HG03520 (cell line): ENCODE data around the gene CD63.
A peak's percentile ranks its signal among the peaks of the same experiment; 100 is the strongest.

Source experiments
- ATAC-seq: cut with Tn5 transposase; IDR thresholded peaks from one replicate; pipeline ENCODE4 v1.9.1; 2021; ENCODE audit warnings: mild to moderate bottlenecking, moderate library complexity; ENCODE audit not compliant: unreplicated experiment

The CD63 gene

GRCh38 chr12:55722948-55723347 lies 5.9 kb downstream of the CD63 start:
- ATAC-seq = no peak

DNA sequence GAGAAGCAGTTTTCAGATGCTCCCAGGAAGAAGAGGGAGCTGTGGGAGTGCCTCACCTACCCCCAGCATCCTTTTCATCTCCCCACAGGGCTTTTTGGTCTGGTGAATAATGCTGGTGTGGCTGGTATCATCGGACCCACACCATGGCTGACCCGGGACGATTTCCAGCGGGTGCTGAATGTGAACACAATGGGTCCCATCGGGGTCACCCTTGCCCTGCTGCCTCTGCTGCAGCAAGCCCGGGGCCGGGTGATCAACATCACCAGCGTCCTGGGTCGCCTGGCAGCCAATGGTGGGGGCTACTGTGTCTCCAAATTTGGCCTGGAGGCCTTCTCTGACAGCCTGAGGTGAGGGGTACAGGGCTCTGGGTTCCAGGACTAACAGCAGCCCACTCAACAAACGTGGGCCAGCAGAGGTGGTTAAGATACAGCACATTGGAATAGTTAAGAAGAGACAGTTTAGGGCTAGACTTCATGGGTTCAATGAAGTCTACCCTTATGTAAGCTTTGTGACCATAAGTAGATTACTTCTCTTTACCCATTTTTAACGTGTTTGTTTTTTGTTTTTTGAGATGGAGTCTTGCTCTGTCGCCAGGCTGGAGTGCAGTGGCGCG lies 7.1 kb downstream of the CD63 start:
- ATAC-seq = no peak

DNA sequence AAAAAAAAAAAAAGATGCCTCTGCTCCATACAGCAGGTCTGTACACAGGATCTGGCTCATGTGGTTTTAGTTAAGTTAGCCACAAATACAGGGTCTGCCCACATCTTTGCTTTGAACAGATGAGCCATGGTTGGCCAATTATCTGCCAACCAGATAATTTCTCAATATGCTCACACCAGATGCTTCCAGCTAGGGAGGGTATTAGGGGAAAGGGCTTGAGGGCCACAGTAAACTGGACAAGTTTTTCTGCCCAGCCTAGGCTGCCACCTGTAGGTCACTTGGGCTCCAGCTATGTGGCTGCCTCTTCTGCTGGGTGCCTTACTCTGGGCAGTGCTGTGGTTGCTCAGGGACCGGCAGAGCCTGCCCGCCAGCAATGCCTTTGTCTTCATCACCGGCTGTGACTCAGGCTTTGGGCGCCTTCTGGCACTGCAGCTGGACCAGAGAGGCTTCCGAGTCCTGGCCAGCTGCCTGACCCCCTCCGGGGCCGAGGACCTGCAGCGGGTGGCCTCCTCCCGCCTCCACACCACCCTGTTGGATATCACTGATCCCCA lies 7.8 kb downstream of the CD63 start:
- no peak for ATAC-seq

GRCh38 chr12:55720071-55720564 lies 8.7 kb downstream of the CD63 start, which contains the start of gene RDH5:
Gene RDH5, plus strand, starts transcription at chr12:55720393. Its CDS starts 792 bp downstream, at chr12:55721185.
- ATAC-seq = no peak

DNA sequence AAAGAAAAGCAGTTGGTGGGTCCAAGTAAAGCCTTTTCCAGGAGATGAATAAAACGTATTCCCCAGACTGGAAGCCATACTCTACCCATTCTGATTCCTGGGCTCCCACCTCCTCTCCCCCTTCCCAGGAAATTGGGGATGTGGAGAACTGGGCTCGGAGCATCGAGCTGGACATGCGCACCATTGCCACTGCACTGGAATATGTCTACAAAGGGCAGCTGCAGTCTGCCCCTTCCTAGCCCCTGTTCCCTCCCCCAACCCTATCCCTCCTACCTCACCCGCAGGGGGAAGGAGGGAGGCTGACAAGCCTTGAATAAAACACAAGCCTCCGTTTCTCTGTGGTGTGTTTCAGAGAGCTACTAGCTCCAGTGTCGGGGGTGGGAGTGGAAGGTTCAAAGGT lies 9.4 kb downstream of the CD63 start:
- ATAC-seq = no peak

DNA sequence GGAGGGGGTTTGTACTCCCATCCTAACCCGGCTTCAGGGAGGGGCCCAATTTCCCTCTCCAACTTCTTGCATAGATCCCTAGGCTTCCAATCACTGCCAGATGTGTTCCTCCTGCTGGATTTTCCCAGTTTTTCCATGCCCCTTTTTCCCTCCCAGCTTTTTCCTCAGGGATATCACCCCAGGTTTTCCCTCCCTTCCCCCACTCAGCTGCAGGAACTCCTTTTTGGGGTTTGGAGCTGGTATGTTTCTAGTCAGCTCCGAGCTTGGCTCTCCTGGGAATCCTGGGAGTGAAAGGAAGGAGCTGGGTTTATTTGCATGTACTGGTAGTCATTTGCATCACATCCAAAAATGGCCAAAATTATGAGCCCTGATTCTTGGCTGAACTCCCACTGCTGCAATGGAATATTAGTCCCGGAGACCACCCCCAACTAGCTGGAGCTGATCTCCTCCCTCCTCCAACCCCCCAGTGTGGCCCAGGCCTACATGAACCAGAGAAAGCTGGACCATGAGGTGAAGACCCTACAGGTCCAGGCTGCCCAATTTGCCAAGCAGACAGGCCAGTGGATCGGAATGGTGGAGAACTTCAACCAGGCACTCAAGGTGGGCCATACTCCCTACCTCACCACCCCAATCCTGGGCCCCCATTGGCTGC lies 10.1 kb downstream of the CD63 start:
- ATAC-seq = no peak

- ATAC-seq = no peak
These were observed 10.8 kb downstream of the CD63 start for GRCh38 chr12:55718015-55718414.

DNA sequence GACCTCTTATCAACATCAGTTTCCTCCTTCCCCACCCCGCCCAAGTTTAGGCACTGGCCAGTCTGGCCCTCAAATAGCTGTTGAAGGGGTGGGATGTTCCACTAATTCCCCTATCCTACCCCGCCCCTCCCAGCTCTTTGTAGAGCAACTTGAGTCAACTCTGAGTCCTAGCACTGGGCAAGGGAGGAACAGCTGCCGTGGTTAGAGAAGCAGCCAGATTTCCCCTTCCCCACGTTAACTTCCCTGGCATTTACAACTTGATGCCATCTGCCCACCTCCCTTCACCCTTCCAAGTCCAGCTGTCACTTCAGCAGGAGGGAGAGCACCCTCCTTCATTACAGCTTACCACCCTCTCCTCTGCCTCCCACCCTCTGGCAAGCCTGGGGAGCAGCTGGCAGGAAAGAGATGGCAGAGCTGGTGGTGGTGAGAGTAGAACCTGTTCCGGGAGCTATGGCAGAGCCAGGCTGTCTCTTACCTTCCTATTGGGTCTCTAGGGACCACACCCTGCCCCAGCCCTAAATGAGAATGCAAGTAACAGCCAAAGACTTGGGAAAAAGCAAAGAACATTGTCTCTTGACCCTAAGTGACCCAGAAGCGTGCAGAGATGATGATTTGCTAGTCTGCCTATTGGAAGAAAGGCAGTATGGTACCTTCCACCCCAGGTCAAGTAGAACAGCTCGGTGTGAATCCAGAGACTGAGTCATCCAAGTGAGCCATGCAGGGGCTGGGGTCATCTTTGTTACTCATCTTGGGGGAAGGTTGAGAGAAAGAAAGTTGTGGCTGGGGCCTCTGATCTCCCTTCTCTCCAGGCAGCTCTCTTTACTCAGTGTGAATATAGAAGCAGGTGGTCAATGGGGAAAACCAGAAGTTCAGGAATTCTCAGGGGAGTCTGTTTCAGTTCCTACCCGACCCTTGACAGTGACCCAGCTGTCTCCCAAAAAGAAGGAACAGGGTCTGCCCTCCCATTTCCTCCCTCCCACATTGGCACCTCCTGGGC lies 11.5 kb downstream of the CD63 start:
- no peak for ATAC-seq

- no peak for ATAC-seq
These were observed 12.2 kb downstream of the CD63 start for GRCh38 chr12:55716582-55716957.

DNA sequence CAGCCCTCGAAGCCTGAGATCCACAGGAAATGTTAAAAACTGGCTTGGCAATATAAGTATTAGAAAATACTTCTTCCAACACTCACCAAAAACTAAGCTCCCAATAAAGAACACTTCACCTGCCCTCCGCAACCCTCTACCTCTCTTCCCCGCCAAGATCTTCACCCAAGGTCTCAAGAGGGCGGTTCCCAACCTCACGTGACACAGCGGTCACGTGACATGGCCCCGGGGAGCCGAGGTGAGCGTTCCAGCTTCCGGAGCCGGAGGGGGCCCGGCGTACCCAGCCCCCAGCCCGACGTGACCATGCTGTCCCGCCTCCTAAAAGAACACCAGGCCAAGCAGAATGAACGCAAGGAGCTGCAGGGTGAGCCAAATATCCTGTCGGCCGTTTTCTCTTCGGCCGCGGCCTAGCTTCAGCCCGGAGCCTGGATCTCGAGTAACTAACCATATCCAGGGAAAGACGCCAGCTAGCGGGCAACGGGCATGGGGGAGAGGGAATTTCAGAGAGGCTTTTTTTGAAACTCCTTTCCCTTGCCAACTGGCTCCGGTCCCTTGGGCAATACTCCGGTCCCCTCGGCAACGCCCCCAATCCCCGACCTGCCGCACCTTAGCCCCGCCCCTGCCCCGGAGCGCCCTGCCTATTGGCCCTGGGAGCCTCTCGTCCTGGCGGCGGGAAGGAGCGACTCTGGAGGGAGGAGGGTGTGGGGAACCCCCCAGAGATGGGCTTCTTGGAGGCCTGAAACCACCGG lies 12.8 kb downstream of the CD63 start, which contains the start of gene BLOC1S1:
Gene BLOC1S1 (plus strand): TSS at position 214 of the 749 bp plus-strand sequence. CDS start 6 bp downstream, at position 220.
- ATAC-seq = peak; percentile 84

DNA sequence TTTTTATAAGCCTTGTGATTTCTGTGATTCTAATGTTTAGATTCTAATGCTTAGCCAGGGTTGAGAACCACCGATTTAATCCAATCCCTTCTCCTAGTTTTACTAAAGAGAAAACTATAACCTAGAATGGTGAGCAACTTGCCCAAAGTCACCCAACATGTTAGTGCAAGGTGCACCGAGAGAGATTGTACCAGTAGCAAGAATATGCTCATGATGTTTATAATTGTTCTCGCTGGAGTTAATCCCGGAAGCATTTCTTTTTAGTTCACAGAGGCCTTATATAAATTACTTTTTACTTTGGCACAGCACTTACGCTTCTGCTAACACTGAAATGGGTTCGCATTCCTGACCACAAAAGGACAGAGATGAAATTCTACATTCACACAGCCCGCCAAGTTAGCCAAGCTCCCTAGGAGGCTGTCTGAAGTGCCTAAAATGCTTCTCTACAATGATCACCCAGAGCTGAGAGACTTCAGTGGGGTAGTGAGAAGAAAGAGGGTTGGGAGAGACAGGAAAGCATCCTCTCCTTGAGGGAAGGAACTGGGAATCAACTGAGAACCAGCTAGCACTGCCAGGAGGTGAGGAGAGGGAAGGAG lies 13.5 kb downstream of the CD63 start:
- no peak for ATAC-seq

DNA sequence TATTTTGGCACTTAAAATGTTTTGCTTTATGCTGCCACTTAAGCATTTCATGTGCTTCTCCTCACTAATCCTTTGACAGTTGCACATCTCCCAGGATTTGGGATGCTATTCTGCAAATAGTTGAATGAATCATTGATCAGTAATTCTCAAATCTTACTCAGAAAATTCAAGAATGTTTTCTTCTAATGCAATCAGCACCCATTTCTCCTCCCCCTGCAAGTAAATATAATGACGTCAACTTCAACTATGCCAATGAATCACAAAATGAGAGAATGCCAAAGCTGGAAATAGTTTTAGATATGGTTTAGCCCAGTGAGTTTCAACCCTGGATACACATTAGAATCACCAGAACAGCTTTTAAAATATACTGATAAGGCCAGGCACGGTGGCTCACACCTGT lies 15.1 kb downstream of the CD63 start:
- no peak for ATAC-seq

DNA sequence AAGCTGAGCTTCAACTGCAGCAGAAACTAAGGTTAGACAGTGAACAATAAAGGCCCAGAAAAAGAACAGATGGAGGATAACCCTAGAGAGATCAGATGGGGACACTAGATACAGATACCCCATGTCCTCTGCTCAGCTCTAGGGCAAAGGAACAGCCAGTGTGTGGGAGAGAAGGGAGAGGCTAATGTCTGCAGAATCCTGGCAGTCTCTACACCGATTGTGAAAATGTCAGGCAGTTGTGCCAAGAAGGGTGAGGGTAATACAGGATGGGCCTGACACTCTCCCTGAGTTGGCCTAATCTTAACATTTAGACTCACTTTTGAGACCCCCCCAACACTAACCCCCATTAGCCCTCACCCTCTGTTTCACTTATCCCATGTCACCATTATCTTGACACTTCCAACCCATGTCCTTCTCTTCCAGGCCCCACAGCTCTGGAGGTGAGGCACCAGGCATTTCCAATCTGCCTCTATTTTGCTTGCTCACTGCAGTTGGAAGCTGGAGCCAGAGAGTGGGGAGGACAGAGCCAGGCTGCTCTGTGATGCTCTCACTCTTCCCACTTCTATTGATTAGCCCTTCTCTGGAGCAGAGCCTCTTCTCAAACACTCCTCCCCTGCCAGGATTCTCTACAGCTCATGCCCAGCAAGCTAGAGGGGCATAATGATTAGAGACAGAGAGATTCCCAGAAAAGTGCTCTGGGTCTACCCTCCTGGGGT lies 16.0 kb downstream of the CD63 start:
- no peak for ATAC-seq

GRCh38 chr12:55711786-55712553 lies 16.8 kb downstream of the CD63 start:
- ATAC-seq = no peak

GRCh38 chr12:55708695-55709233 lies 20.0 kb downstream of the CD63 start:
- no peak for ATAC-seq

GRCh38 chr12:55707841-55708694 lies 20.7 kb downstream of the CD63 start, which contains the start of gene ITGA7:
Gene ITGA7, minus strand, starts transcription at chr12:55707904. Its CDS starts 222 bp downstream, at chr12:55707682.
- no peak for ATAC-seq

DNA sequence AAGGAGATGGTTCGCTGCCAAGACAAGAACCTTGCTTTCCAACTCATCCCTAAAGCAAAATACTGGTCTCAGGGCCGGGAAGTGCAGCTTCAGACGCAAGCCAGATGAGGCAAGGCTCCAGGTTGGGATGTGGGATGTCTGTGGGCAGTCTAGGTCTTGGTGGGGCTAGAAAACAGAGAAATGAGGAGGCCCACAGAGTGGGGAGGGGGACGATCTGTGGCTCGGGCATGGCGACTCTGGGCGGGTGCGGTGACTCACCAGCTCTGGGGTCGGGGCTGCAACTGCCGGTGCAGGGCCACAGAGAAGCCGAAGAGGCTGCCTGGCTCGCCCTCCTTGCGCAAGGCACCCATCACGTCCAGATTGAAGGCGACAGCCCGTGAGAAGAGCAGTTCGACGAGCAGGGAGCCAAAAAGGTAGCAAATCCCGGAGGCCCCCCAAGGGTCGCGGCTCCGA lies 21.6 kb downstream of the CD63 start:
- no peak for ATAC-seq
